HepG2 (cell line): ENCODE data around the gene SPSB1. TPM values are rescaled to one million over a fixed set of nuclear protein-coding genes. Genes with fewer than 3 reads are reported as not detected.

Source experiments
- ATAC-seq: fragments of 200-7000 bp; cut with Tn5 transposase; 3 replicates; pipeline ENCODE4 v1.9.1; 2020; ENCODE audit warnings: mild to moderate bottlenecking, moderate library complexity
- BruUV-seq: library from RNA; stranded (reverse); fragments of 400-500 nt; replicated peaks from 2 replicates; lab custom pipeline; 2021; lab: Mats Ljungman, UMichigan
- CTCF ChIA-PET: fragments of 300-600 bp; formaldehyde crosslinking; extraction: SDS; loops from one replicate; lab custom pipeline; 2021; ENCODE audit warnings: low total read pairs, inconsistent platforms, low intra/inter-chr PET ratio; lab: Yijun Ruan, JAX
- POLR2A ChIA-PET: fragments of 350-600 bp; sonication (Branson Sonifier 250); formaldehyde crosslinking; loops from one replicate; lab custom pipeline; 2020; ENCODE audit warnings: antibody characterized with exemption, inconsistent platforms; lab: Yijun Ruan, JAX
- DNase-seq: peaks from one replicate; pipeline ENCODE4 v3.0.0-alpha.2; 2015; ENCODE audit warnings: low spot score
- FAIRE-seq: peaks from 3 replicates; lab custom pipeline; 2011; peaks lifted over from hg19 to GRCh38; lab: Jason Lieb, UNC
- H2AFZ ChIP-seq: one replicate; pipeline ENCODE4 v1.6.1; 2011; ENCODE audit warnings: low read length, inconsistent platforms
- H3K27ac ChIP-seq: fragments of 300-600 bp; 3 replicates; pipeline ENCODE4 v1.8.0; 2011; ENCODE audit warnings: mixed run types, mild to moderate bottlenecking, mixed read lengths, low read length, inconsistent platforms; ENCODE audit not compliant: insufficient read depth; ENCODE audit errors: extremely low read length
- H3K27me3 ChIP-seq, 2 experiments: fragments of 200-600 bp in 1 of 2; 2 replicates in 1 of 2; 3 replicates in 1 of 2; pipeline versions ENCODE4 v1.6.0 to v1.8.0; 2011; ENCODE audit warnings: low read length in 2 of 2, mild to moderate bottlenecking in 2 of 2, moderate library complexity in 2 of 2, inconsistent platforms in 1 of 2; ENCODE audit not compliant: insufficient read depth in 2 of 2, control insufficient read depth in 1 of 2
- H3K36me3 ChIP-seq, 2 experiments: fragments of 200-600 bp in 1 of 2; replicated peaks in 1 of 2; 2 replicates in 1 of 2; 3 replicates in 1 of 2; pipeline versions ENCODE4 v1.5.1 to v1.8.0; 2011; ENCODE audit warnings: low read length in 2 of 2, inconsistent platforms in 1 of 2; ENCODE audit not compliant: insufficient read depth in 2 of 2, control insufficient read depth in 1 of 2
- H3K4me1 ChIP-seq: 2 replicates; pipeline ENCODE4 v1.5.1; 2012; ENCODE audit warnings: low read length, inconsistent platforms; ENCODE audit not compliant: insufficient read depth
- H3K4me2 ChIP-seq: 2 replicates; pipeline ENCODE4 v1.6.0; 2011; ENCODE audit warnings: low read depth, low read length, inconsistent platforms
- H3K4me3 ChIP-seq, 3 experiments: fragments of 200-600 bp in 1 of 3; sonication (generic), shearing (Covaris generic) in 1 of 3; replicated peaks in 1 of 3; 2 replicates each; pipeline ENCODE4 v1.5.1; 2011 to 2016; ENCODE audit warnings: low read length in 3 of 3, inconsistent platforms in 2 of 3, low read depth in 2 of 3, mild to moderate bottlenecking in 2 of 3, control low read depth in 1 of 3, mixed read lengths in 1 of 3; ENCODE audit not compliant: insufficient read depth in 1 of 3
- H3K79me2 ChIP-seq: one replicate; pipeline ENCODE4 v1.6.1; 2011; ENCODE audit warnings: low read length, inconsistent platforms; ENCODE audit not compliant: insufficient read depth
- H3K9ac ChIP-seq: 2 replicates; pipeline ENCODE4 v1.6.0; 2011; ENCODE audit warnings: mild to moderate bottlenecking, low read depth, low read length, inconsistent platforms; ENCODE audit not compliant: insufficient read depth
- H3K9me3 ChIP-seq: 2 replicates; pipeline ENCODE4 v1.5.1; 2012; ENCODE audit warnings: mild to moderate bottlenecking, low read length
- H4K20me1 ChIP-seq: 2 replicates; pipeline ENCODE4 v1.6.0; 2011; ENCODE audit warnings: inconsistent platforms, mild to moderate bottlenecking, low read length, moderate library complexity; ENCODE audit not compliant: insufficient read depth
- ADNP ChIP-seq: sonication (generic); formaldehyde crosslinking; IDR thresholded peaks from 2 replicates; pipeline ENCODE4 v1.4.0; 2020; ENCODE audit warnings: missing genetic modification reagents
- HOXA5 ChIP-seq: sonication (generic); formaldehyde crosslinking; IDR thresholded peaks from 2 replicates; pipeline ENCODE4 v1.4.0; 2020; ENCODE audit warnings: missing genetic modification reagents
- ZNF768 ChIP-seq: sonication (generic); formaldehyde crosslinking; IDR thresholded peaks from 2 replicates; pipeline ENCODE4 v1.4.0; 2020; ENCODE audit warnings: missing genetic modification reagents
- ZSCAN29 ChIP-seq: sonication (generic); formaldehyde crosslinking; conservative IDR thresholded peaks from 2 replicates; pipeline ENCODE4 v1.4.0; 2020; ENCODE audit warnings: mild to moderate bottlenecking, missing genetic modification reagents
- WGBS: methylation state at CpG from one replicate; pipeline ENCODE4 v1.1.6; 2017; ENCODE audit warnings: low lambda C conversion rate; 5-methylcytosine and 5-hydroxymethylcytosine counted together
- in situ Hi-C: cut with HindIII; loops from 2 replicates; pipeline ENCODE4 v1.10.0; 2017; ENCODE audit warnings: low pct_unique_long_range_greater_than_20kb; ENCODE audit not compliant: extremely low pct_ligation_motif_present
- intact Hi-C: fragments of 100-400 bp; cut with micrococcal nuclease; formaldehyde crosslinking; loops from one replicate; pipeline ENCODE4 v1.10.0; 2022; ENCODE audit not compliant: unreplicated experiment
- polyA plus RNA-seq, 8 experiments: library from polyadenylated mRNA; depleted of rRNA in 3 of 8; stranded (reverse) in 7 of 8; unstranded in 1 of 8; fragments of >200 nt; fragmentation: Illumina TruSeq in 4 of 8; extraction: Trizol in 4 of 8; gene quantifications; 2 replicates each; pipeline versions ENCODE4 v1.2.1 to v1.2.3, GENCODE V29; 2011 to 2016; ENCODE audit warnings: low read depth in 4 of 8, missing spikeins in 1 of 8, mixed read lengths in 1 of 8; ENCODE audit not compliant: insufficient read depth in 1 of 8
- total RNA-seq, 5 experiments: library from RNA; depleted of rRNA; stranded (reverse); fragments of >200 nt; fragmentation: Illumina TruSeq; extraction: Trizol; gene quantifications; 2 replicates each; pipeline ENCODE4 v1.2.3, GENCODE V29; 2016; ENCODE audit warnings: low read depth in 1 of 5

The SPSB1 gene
- total and polyA plus RNA-seq, 2 of the 13 experiments (the other 11 are each of a cell fraction or from before 2014, with no cell fraction given) = 5.0 to 8.0 TPM

GRCh38 chr1:9418851-9419250, 126.2 kb downstream of the SPSB1 start:
- Histone ChIP-seq H3K9me3 (no peaks in the 10 kb centered on the region), H3K9ac (no peak overlapping the region), H3K4me2 (no peak overlapping the region), H4K20me1 (no peaks in the 10 kb centered on the region), H2AFZ (no peak overlapping the region), H3K4me1 (peaks cover 27% of the 10 kb centered on the region), H3K27ac (no peak overlapping the region), H3K27me3 (peaks cover 3 to 30% of the 10 kb centered on the region in 2 experiments; a peak in 2 of 5 replicates), H3K36me3 (no peaks in the 10 kb centered on the region), H3K4me3 (no peak overlapping the region), H3K79me2 (no peaks in the 10 kb centered on the region)
- no TSS peak for BruUV-seq
- ChIA-PET POLR2A (interaction anchor here (0.8 kb wide), 1 partner anchor 19 kb away, joined by 3 read pairs; no protein-coding TSS in a partner anchor), CTCF (no interaction called here)
- TF ChIP-seq ZSCAN29 (CRISPR knock-in tag) (no peak), HOXA5 (CRISPR knock-in tag) (no peak), ZNF768 (CRISPR knock-in tag) (peak; percentile 13; the same call in 1 of the 2 replicates), ADNP (no peak)
- ATAC-seq = no peak; the same call in 2 of the 3 replicates
- no peak for FAIRE-seq
- DNase-seq = no peak
- intact Hi-C loops = no loop called here
- in situ Hi-C loops = no loop called here
- WGBS = 86% methylated on average over 5 of the region's 7 CpGs

Other genes with a start within 250 kb of the SPSB1 start
- gene SLC2A5, start 223.3 kb upstream of the SPSB1 start, total RNA-seq (2016; rRNA removed; fragmentation: Illumina TruSeq; extraction: Trizol) = 0.04 TPM in 1 of 2 replicates, not detected in the other
- gene SLC2A5, start 223.3 kb upstream of the SPSB1 start, polyA plus RNA-seq (2011; rRNA removed) = 0.54 and 0.80 TPM in 2 replicates
- 8.4 and 10.1 TPM in 2 replicates for gene GPR157, start 163.8 kb upstream of the SPSB1 start, total RNA-seq (2016; rRNA removed; fragmentation: Illumina TruSeq; extraction: Trizol)
- gene GPR157, start 163.8 kb upstream of the SPSB1 start, polyA plus RNA-seq (2011; rRNA removed) = 19.2 and 23.3 TPM in 2 replicates
- 6.3 and 9.3 TPM in 2 replicates for gene H6PD, start 58.1 kb upstream of the SPSB1 start, total RNA-seq (2016; rRNA removed; fragmentation: Illumina TruSeq; extraction: Trizol)
- gene H6PD, start 58.1 kb upstream of the SPSB1 start, polyA plus RNA-seq (2011; rRNA removed) = 14.1 and 21.5 TPM in 2 replicates
- 48.6 and 50.3 TPM in 2 replicates for gene SLC25A33, start 246.6 kb downstream of the SPSB1 start, total RNA-seq (2016; rRNA removed; fragmentation: Illumina TruSeq; extraction: Trizol)
- 15.2 and 15.4 TPM in 2 replicates for gene SLC25A33, start 246.6 kb downstream of the SPSB1 start, polyA plus RNA-seq (2011; rRNA removed)